Measurements from ENCODE around the gene FOXN3.

GRCh38 chr14:89366864-89367778 is 49.9 kb downstream of the FOXN3 start:
- TF ChIP-seq ARNT (IDR thresholded peaks at IDR 0.05) (no peak), NFRKB (IDR thresholded peaks at IDR 0.05) (no peak), PKNOX1 (IDR thresholded peaks at IDR 0.05) (no peak), BHLHE40 (IDR thresholded peaks at IDR 0.05; ENCODE audit: borderline replicate concordance) (no peak)
